ENCODE measurements around the gene NPLOC4. TPM values are rescaled to one million over a fixed set of nuclear protein-coding genes. Genes with fewer than 3 reads are reported as not detected.
A peak's percentile ranks its signal among the peaks of the same experiment; 100 is the strongest.

The NPLOC4 gene
- total and polyA plus RNA-seq, 11 donors: 28.2 to 133 (median 99.2) TPM

GRCh38 chr17:81601525-81602120 is 35.3 kb downstream of the NPLOC4 start:
- Histone ChIP-seq H3K27ac (no peak overlapping the region), H3K36me3 (peaks cover 2 to 99% (median 89%) of the 10 kb centered on the region in 9 donors), H3K27me3 (no peaks in the 10 kb centered on the region), H3K4me3 (no peak overlapping the region), H3K9me3 (no peaks in the 10 kb centered on the region), H3K4me1 (peaks cover 0 to 21% (median 8%) of the 10 kb centered on the region in 12 donors)
- DNase-seq: no peak
- intact Hi-C loops (cut with DNase I): loop anchor here (2.0 to 10.0 kb wide), 11 partner anchors 39 to 459 kb away; partner anchors contain the start of genes ACTG1 (in 1 of the 10) and FAAP100 (in 1 of the 10)
- TF ChIP-seq CTCF (IDR thresholded peaks at IDR 0.05) (peak; percentile 75 to 90 (median 84)), POLR2A (IDR thresholded peaks at IDR 0.05) (no peak)
- 35 to 43% (median 36%) methylated on average over 9 of the region's 9 CpGs for WGBS, 4 donors
- peak; percentile 35 to 85 (median 84) for ATAC-seq

- Histone ChIP-seq H3K27ac (peak overlapping the region in 1 of 12 donors; percentile 26), H3K27me3 (no peaks in the 10 kb centered on the region), H3K36me3 (peaks cover 5 to 99% (median 89%) of the 10 kb centered on the region in 9 donors), H3K4me1 (peaks cover 0 to 21% (median 8%) of the 10 kb centered on the region in 12 donors), H3K4me3 (no peak overlapping the region), H3K9me3 (no peaks in the 10 kb centered on the region)
- WGBS, 4 donors: 36 to 65% (median 44%) methylated on average over 6 to 10 of the region's 10 CpGs
- intact Hi-C loops (cut with DNase I): loop anchor here (2.0 to 10.0 kb wide), 11 partner anchors 38 to 458 kb away; partner anchors contain the start of genes ACTG1 (in 1 of the 10) and FAAP100 (in 1 of the 10)
- no peak for TF ChIP-seq CTCF (IDR thresholded peaks at IDR 0.05)
- TF ChIP-seq POLR2A (IDR thresholded peaks at IDR 0.05): no peak
- DNase-seq: peak; percentile 47 to 77 (median 66)
- ATAC-seq: peak; percentile 71 to 88 (median 80)
Measured at GRCh38 chr17:81599719-81600486, 37.0 kb downstream of the NPLOC4 start.

- Histone ChIP-seq H3K4me1 (peaks cover 0 to 15% (median 1%) of the 10 kb centered on the region in 12 donors), H3K27me3 (no peaks in the 10 kb centered on the region), H3K27ac (peak overlapping the region in 7 of 12 donors; percentile 20 to 62 (median 42)), H3K36me3 (peaks cover 5 to 100% (median 98%) of the 10 kb centered on the region in 9 donors), H3K4me3 (no peak overlapping the region), H3K9me3 (no peaks in the 10 kb centered on the region)
- ATAC-seq (peak; percentile 62 to 88 (median 78)), DNase-seq (peak in 1 of 5 donors; percentile 35)
- intact Hi-C loops (cut with DNase I): no loop called here
- WGBS, 4 donors: 69 to 77% (median 72%) methylated on average over 11 of the region's 11 CpGs
- TF ChIP-seq CTCF (IDR thresholded peaks at IDR 0.05) (no peak), POLR2A (IDR thresholded peaks at IDR 0.05) (no peak)
Measured at GRCh38 chr17:81593105-81593871, 43.6 kb downstream of the NPLOC4 start.

Data from heart left ventricle (tissue), 16 donors.